ENCODE data around the gene UXS1. TPM values are rescaled to one million over a fixed set of nuclear protein-coding genes. Genes with fewer than 3 reads are reported as not detected.
A peak's percentile ranks its signal among the peaks of the same experiment; 100 is the strongest.
"Not testable (repeated sequence)": the region's sequence is repeated elsewhere in the genome, so short reads cannot be mapped to it uniquely, and the experiment has no call there.

Gene UXS1
- total RNA-seq, 2 experiments from 2014 or later, result 47.4 to 47.8 TPM

- CTCF ChIA-PET, result no interaction called here
- Mint-ChIP-seq H3K27ac (no peak overlapping the region), H3K4me3 (no peak overlapping the region), H3K9me3 (no peaks in the 10 kb centered on the region), H3K36me3 (ENCODE audit: low read depth) (no peaks in the 10 kb centered on the region), H3K27me3 (no peaks in the 10 kb centered on the region), H3K4me1 (ENCODE audit: low read depth) (no peaks in the 10 kb centered on the region)
- ATAC-seq, result no peak
- intact Hi-C loops (cut with micrococcal nuclease), result no loop called here
- POLR2A ChIA-PET, result no interaction called here
- no peak for TF ChIP-seq CTCF (IDR thresholded peaks at IDR 0.05)
- DNase-seq, result no peak
These were observed 25.7 kb upstream of the UXS1 start for GRCh38 chr2:106219813-106220212.

DNA sequence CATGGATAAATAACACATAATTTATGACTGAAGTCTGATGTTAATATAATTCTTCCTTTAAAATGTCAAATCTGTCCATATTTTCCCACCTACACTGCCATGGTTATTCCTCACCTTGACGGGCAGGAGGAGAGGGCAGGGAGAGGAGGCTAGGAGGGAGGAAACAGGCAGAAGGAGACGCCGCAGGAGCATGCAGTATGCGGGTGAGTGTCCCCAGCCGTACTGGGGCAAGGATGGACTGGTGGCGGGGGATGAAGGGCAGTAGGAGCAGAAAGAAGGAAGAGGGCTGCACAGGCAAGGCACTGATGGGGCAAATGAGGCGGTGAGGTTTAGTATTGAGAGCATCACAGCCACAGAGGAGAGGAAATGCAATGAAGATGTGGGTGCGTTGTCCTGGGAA is 25.1 kb upstream of the UXS1 start:
- DNase-seq; H3K4me3 Mint-ChIP-seq; POLR2A ChIA-PET; H3K36me3 Mint-ChIP-seq (ENCODE audit: low read depth); ATAC-seq; H3K27ac Mint-ChIP-seq; H3K9me3 Mint-ChIP-seq; H3K4me1 Mint-ChIP-seq (ENCODE audit: low read depth); H3K27me3 Mint-ChIP-seq; intact Hi-C loops (cut with micrococcal nuclease); CTCF ChIA-PET: not testable (repeated sequence)

GRCh38 chr2:106208874-106209273 is 14.8 kb upstream of the UXS1 start:
- DNase-seq, result no peak
- intact Hi-C loops (cut with micrococcal nuclease), result no loop called here
- Mint-ChIP-seq H3K9me3 (peaks cover 11% of the 10 kb centered on the region), H3K4me3 (no peak overlapping the region), H3K4me1 (ENCODE audit: low read depth) (peaks cover 6% of the 10 kb centered on the region), H3K36me3 (ENCODE audit: low read depth) (peaks cover 3% of the 10 kb centered on the region), H3K27me3 (no peaks in the 10 kb centered on the region), H3K27ac (no peak overlapping the region)
- CTCF ChIA-PET, result no interaction called here
- POLR2A ChIA-PET, result interaction anchor here (0.6 kb wide), 1 partner anchor 101 kb away, joined by 3 read pairs; no protein-coding TSS in a partner anchor
- TF ChIP-seq CTCF (IDR thresholded peaks at IDR 0.05), result no peak
- no peak for ATAC-seq

DNA sequence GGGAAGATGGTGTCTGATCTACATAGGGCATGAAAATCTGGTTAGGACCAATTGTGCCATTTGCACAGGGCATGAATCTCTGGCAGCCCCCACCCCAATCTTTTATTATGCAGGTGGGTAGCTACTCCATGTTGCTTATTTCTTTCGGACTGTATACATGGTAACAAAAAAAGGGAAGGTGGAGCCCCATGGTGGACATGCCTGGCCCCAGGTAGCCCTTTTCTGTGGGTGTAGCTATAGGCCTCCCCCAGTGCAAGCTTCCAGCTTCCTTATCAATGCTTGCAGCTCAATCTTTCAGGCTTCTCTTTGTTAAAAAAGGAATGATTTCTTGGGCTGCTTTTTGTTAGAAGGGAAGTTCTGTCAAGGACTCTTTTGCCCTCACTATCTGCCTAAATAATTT is 14.3 kb upstream of the UXS1 start:
- peaks cover 11% of the 10 kb centered on the region for H3K9me3 Mint-ChIP-seq
- H3K4me3 Mint-ChIP-seq, result no peak overlapping the region
- ChIA-PET POLR2A (no interaction called here), CTCF (no interaction called here)
- intact Hi-C loops (cut with micrococcal nuclease), result no loop called here
- ATAC-seq (no peak), DNase-seq (no peak)
- H3K27ac Mint-ChIP-seq, result no peak overlapping the region
- peaks cover 6% of the 10 kb centered on the region for H3K4me1 Mint-ChIP-seq (ENCODE audit: low read depth)
- H3K27me3 Mint-ChIP-seq, result no peaks in the 10 kb centered on the region
- TF ChIP-seq CTCF (IDR thresholded peaks at IDR 0.05), result no peak
- peaks cover 3% of the 10 kb centered on the region for H3K36me3 Mint-ChIP-seq (ENCODE audit: low read depth)

DNA sequence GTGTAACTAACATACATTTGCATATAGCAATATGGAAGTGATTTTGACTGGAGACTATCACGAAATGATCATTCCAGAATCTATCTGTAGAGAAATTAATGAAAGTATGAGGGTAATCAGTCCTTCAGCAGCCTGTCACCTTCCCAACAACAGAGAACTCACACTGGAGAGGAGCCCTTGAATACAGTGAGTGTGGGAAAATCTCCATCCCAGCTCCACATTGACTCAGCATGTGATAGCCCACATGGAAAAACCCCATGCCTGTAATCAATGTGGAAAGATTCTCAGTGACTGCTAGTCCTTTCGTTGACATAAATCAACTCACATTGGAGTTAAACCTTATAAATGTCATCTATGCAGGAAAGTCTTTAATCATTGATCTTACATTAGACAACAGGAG is 13.1 kb upstream of the UXS1 start:
- ATAC-seq (no peak), DNase-seq (no peak)
- intact Hi-C loops (cut with micrococcal nuclease), result no loop called here
- POLR2A ChIA-PET, result interaction anchor here (0.8 kb wide), 1 partner anchor 12 kb away, joined by 3 read pairs; no protein-coding TSS in a partner anchor
- peaks cover 3% of the 10 kb centered on the region for H3K36me3 Mint-ChIP-seq (ENCODE audit: low read depth)
- H3K27ac Mint-ChIP-seq, result no peak overlapping the region
- H3K27me3 Mint-ChIP-seq, result no peaks in the 10 kb centered on the region
- H3K4me1 Mint-ChIP-seq (ENCODE audit: low read depth), result peaks cover 6% of the 10 kb centered on the region
- CTCF ChIA-PET, result interaction anchor here (0.8 kb wide), 1 partner anchor 16 kb away, joined by 3 read pairs; no protein-coding TSS in a partner anchor
- TF ChIP-seq CTCF (IDR thresholded peaks at IDR 0.05), result no peak
- H3K9me3 Mint-ChIP-seq, result peaks cover 11% of the 10 kb centered on the region
- H3K4me3 Mint-ChIP-seq, result no peak overlapping the region

DNA sequence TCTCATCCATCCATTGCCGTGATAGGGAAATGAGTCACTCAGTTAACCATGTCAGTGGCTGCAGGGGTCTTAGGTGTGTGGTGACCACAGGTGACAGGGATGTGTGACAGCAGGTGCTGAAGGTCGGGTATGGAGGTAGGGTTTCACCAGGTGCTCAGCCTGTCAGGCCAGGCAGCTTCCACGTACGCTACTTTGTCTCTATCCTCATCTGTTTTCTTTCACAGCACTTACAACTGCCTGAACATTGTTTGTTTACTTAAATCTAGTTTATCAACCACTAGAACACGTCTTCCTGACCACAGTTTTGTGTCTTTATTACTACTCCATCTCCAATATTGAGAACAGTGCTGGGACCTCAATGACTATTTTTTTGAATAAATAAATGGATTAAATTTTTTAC is 11.4 kb upstream of the UXS1 start:
- POLR2A ChIA-PET, result no interaction called here
- Mint-ChIP-seq H3K36me3 (ENCODE audit: low read depth) (peaks cover 3% of the 10 kb centered on the region), H3K9me3 (peaks cover 11% of the 10 kb centered on the region), H3K27me3 (no peaks in the 10 kb centered on the region), H3K27ac (no peak overlapping the region), H3K4me1 (ENCODE audit: low read depth) (peaks cover 6% of the 10 kb centered on the region), H3K4me3 (no peak overlapping the region)
- TF ChIP-seq CTCF (IDR thresholded peaks at IDR 0.05), result no peak
- ATAC-seq (peak; percentile 72), DNase-seq (no peak)
- CTCF ChIA-PET, result no interaction called here
- intact Hi-C loops (cut with micrococcal nuclease), result no loop called here

DNA sequence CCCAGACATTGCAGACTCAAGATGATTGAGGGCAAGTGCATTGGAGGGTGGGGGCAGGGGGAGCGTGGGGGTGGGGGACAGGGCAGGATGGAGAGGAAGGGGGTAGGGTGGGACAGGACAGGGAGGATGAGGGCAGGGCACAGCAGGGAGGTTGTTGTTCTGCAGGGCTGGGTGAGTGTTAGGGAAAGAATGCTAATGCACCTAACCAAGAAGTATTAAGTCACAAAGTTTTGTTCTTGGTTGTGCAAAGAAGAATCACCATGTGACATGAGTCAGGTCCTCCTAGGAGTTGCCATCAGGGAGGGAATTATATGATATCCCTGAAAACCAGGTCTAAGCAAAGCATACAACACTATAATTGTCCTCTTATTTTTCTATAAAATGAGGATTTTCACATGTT is 10.4 kb upstream of the UXS1 start:
- CTCF ChIA-PET, result not testable (repeated sequence)

More for the DNA sequence above, 10.4 kb upstream of the UXS1 start:
- H3K4me1 Mint-ChIP-seq (ENCODE audit: low read depth); H3K27ac Mint-ChIP-seq; H3K4me3 Mint-ChIP-seq; H3K36me3 Mint-ChIP-seq (ENCODE audit: low read depth); ATAC-seq; H3K27me3 Mint-ChIP-seq; DNase-seq; intact Hi-C loops (cut with micrococcal nuclease): not testable (repeated sequence)
- H3K9me3 Mint-ChIP-seq, result peaks cover 11% of the 10 kb centered on the region
- POLR2A ChIA-PET, result interaction anchor here (1.4 kb wide), 1 partner anchor 9 kb away, joined by 4 read pairs; no protein-coding TSS in a partner anchor
